Measurements from ENCODE around the gene UGT1A5.

GRCh38 chr2:233708942-233709341 is 3.8 kb upstream of the UGT1A5 start:
- no peak for TF ChIP-seq CTCF (IDR thresholded peaks at IDR 0.05)
- TF ChIP-seq POLR2A (IDR thresholded peaks at IDR 0.05) = no peak
